Activated CD8-positive, alpha-beta T cell treated with anti-CD3 and anti-CD28 coated beads, Interleukin-2, amount 10 ng/mL, durations not matched to agents 7 days and 5 days (primary cell): Measurements from ENCODE around the gene CCDC146. TPM values are rescaled to one million over a fixed set of nuclear protein-coding genes. Genes with fewer than 3 reads are reported as not detected.
"Not testable (repeated sequence)": the region's sequence is repeated elsewhere in the genome, so short reads cannot be mapped to it uniquely, and the experiment has no call there.

Experiments used
- ATAC-seq: fragments of 150-1000 bp; cut with Tn5 transposase; one replicate; pipeline ENCODE4 v1.10.0; 2021; ENCODE audit warnings: moderate library complexity
- CTCF ChIA-PET: fragments of 350-600 bp; sonication (Branson Sonifier 250); formaldehyde crosslinking; loops from one replicate; lab custom pipeline; 2021; ENCODE audit warnings: antibody characterized with exemption; lab: Charles Lee
- POLR2A ChIA-PET: fragments of 350-600 bp; sonication (Branson Sonifier 250); formaldehyde crosslinking; loops from one replicate; lab custom pipeline; 2021; ENCODE audit warnings: antibody characterized with exemption; lab: Charles Lee
- DNase-seq: peaks from one replicate; pipeline ENCODE4 v3.0.0-alpha.2; 2020
- H3K27ac Mint-ChIP-seq: one replicate; pipeline ENCODE4 v1.8.0; 2021; ENCODE audit warnings: mild to moderate bottlenecking, mixed read lengths
- H3K27me3 Mint-ChIP-seq: one replicate; pipeline ENCODE4 v1.8.0; 2021; ENCODE audit warnings: low read depth, mixed read lengths
- H3K36me3 Mint-ChIP-seq: one replicate; pipeline ENCODE4 v1.8.0; 2021; ENCODE audit warnings: low read depth, mixed read lengths
- H3K4me1 Mint-ChIP-seq: one replicate; pipeline ENCODE4 v1.8.0; 2021; ENCODE audit warnings: low read depth, mixed read lengths
- H3K4me3 Mint-ChIP-seq: one replicate; pipeline ENCODE4 v1.8.0; 2021; ENCODE audit warnings: mild to moderate bottlenecking, mixed read lengths
- H3K9me3 Mint-ChIP-seq: one replicate; pipeline ENCODE4 v1.8.0; 2022; ENCODE audit warnings: mixed read lengths; ENCODE audit not compliant: insufficient read depth
- total RNA-seq, 2 experiments: library from RNA; stranded (reverse); gene quantifications; one replicate each; pipeline ENCODE4 v1.2.3, GENCODE V29; 2021

Gene CCDC146
- total RNA-seq, 2 experiments from 2014 or later: 10.7 to 12.9 TPM

- Mint-ChIP-seq H3K36me3 (no peaks in the 10 kb centered on the region), H3K27me3 (no peaks in the 10 kb centered on the region), H3K4me1 (no peaks in the 10 kb centered on the region), H3K4me3 (no peak overlapping the region), H3K27ac (no peak overlapping the region), H3K9me3 (no peaks in the 10 kb centered on the region)
- CTCF ChIA-PET: interaction anchor here (0.6 to 2.4 kb wide), 2 partner anchors 10 to 79 kb away, joined by 3 to 11 read pairs; no protein-coding TSS in a partner anchor
- POLR2A ChIA-PET: no interaction called here
- no peak for ATAC-seq
- DNase-seq: no peak
These were observed 130.7 kb downstream of the CCDC146 start for GRCh38 chr7:77253151-77253550.

- CTCF ChIA-PET: interaction anchor here (0.6 to 1.4 kb wide), 6 partner anchors 9 to 81 kb away, joined by 3 to 4 read pairs (median 3); no protein-coding TSS in a partner anchor
- Mint-ChIP-seq H3K4me1 (no peaks in the 10 kb centered on the region), H3K9me3 (no peaks in the 10 kb centered on the region), H3K36me3 (no peaks in the 10 kb centered on the region), H3K27me3 (no peaks in the 10 kb centered on the region), H3K4me3 (no peak overlapping the region), H3K27ac (no peak overlapping the region)
- DNase-seq: no peak
- ATAC-seq: no peak
- POLR2A ChIA-PET: no interaction called here
These were observed 132.0 kb downstream of the CCDC146 start for GRCh38 chr7:77254429-77254828.

GRCh38 chr7:77254915-77255314, 132.5 kb downstream of the CCDC146 start:
- H3K27me3 Mint-ChIP-seq: no peaks in the 10 kb centered on the region
- no peaks in the 10 kb centered on the region for H3K36me3 Mint-ChIP-seq
- DNase-seq: no peak
- H3K9me3 Mint-ChIP-seq: no peaks in the 10 kb centered on the region
- no peaks in the 10 kb centered on the region for H3K4me1 Mint-ChIP-seq
- no peak overlapping the region for H3K27ac Mint-ChIP-seq
- ATAC-seq: no peak
- ChIA-PET CTCF (interaction anchor here (1.1 to 1.7 kb wide), 6 partner anchors 8 to 81 kb away, joined by 3 to 13 read pairs (median 4); no protein-coding TSS in a partner anchor), POLR2A (no interaction called here)
- no peak overlapping the region for H3K4me3 Mint-ChIP-seq

- Mint-ChIP-seq H3K4me1 (no peaks in the 10 kb centered on the region), H3K9me3 (no peaks in the 10 kb centered on the region), H3K27ac (no peak overlapping the region), H3K4me3 (no peak overlapping the region), H3K27me3 (no peaks in the 10 kb centered on the region), H3K36me3 (no peaks in the 10 kb centered on the region)
- ChIA-PET POLR2A (no interaction called here), CTCF (interaction anchor here (0.9 to 2.0 kb wide), 4 partner anchors 11 to 136 kb away, joined by 3 to 13 read pairs (median 4); partner anchors contain the start of gene CCDC146)
- DNase-seq (no peak), ATAC-seq (no peak)
These were observed 135.6 kb downstream of the CCDC146 start for GRCh38 chr7:77258014-77258413.

- ChIA-PET CTCF (interaction anchor here (0.9 to 2.0 kb wide), 3 partner anchors 11 to 136 kb away, joined by 3 to 13 read pairs (median 4); partner anchors contain the start of gene CCDC146), POLR2A (no interaction called here)
- Mint-ChIP-seq H3K27me3 (no peaks in the 10 kb centered on the region), H3K9me3 (no peaks in the 10 kb centered on the region), H3K27ac (no peak overlapping the region), H3K4me3 (no peak overlapping the region), H3K36me3 (no peaks in the 10 kb centered on the region), H3K4me1 (no peaks in the 10 kb centered on the region)
- DNase-seq (no peak), ATAC-seq (no peak)
These were observed 136.2 kb downstream of the CCDC146 start for GRCh38 chr7:77258593-77258992.

- Mint-ChIP-seq H3K4me3 (no peak overlapping the region), H3K36me3 (no peaks in the 10 kb centered on the region), H3K27me3 (no peaks in the 10 kb centered on the region), H3K27ac (no peak overlapping the region), H3K9me3 (no peaks in the 10 kb centered on the region), H3K4me1 (peaks cover 7% of the 10 kb centered on the region)
- ATAC-seq: no peak
- ChIA-PET CTCF (interaction anchor here (1.8 kb wide), 1 partner anchor 70 kb away, joined by 5 read pairs; no protein-coding TSS in a partner anchor), POLR2A (no interaction called here)
- DNase-seq: no peak
These were observed 139.9 kb downstream of the CCDC146 start for GRCh38 chr7:77262316-77262715.

- H3K9me3 Mint-ChIP-seq: no peaks in the 10 kb centered on the region
- H3K36me3 Mint-ChIP-seq: no peaks in the 10 kb centered on the region
- H3K27me3 Mint-ChIP-seq: no peaks in the 10 kb centered on the region
- DNase-seq (no peak), ATAC-seq (no peak)
- H3K4me3 Mint-ChIP-seq: no peak overlapping the region
- CTCF ChIA-PET: interaction anchor here (0.6 to 1.4 kb wide), 2 partner anchors 18 to 57 kb away, joined by 3 to 6 read pairs; no protein-coding TSS in a partner anchor
- H3K27ac Mint-ChIP-seq: no peak overlapping the region
- H3K4me1 Mint-ChIP-seq: peaks cover 9% of the 10 kb centered on the region
- POLR2A ChIA-PET: no interaction called here
These were observed 143.3 kb downstream of the CCDC146 start for GRCh38 chr7:77265666-77266065.

GRCh38 chr7:77266291-77266794, 143.9 kb downstream of the CCDC146 start:
- no peaks in the 10 kb centered on the region for H3K27me3 Mint-ChIP-seq
- H3K4me3 Mint-ChIP-seq: no peak overlapping the region
- ATAC-seq (peak; percentile 39), DNase-seq (no peak)
- H3K4me1 Mint-ChIP-seq: peaks cover 9% of the 10 kb centered on the region
- H3K9me3 Mint-ChIP-seq: no peaks in the 10 kb centered on the region
- ChIA-PET CTCF (interaction anchor here (0.6 to 1.4 kb wide), 3 partner anchors 19 to 65 kb away, joined by 3 to 6 read pairs (median 5); no protein-coding TSS in a partner anchor), POLR2A (no interaction called here)
- no peak overlapping the region for H3K27ac Mint-ChIP-seq
- H3K36me3 Mint-ChIP-seq: no peaks in the 10 kb centered on the region

GRCh38 chr7:77269360-77270093, 147.1 kb downstream of the CCDC146 start:
- ATAC-seq (no peak), DNase-seq (no peak)
- no peaks in the 10 kb centered on the region for H3K9me3 Mint-ChIP-seq
- peaks cover 3% of the 10 kb centered on the region for H3K36me3 Mint-ChIP-seq
- POLR2A ChIA-PET: no interaction called here
- CTCF ChIA-PET: interaction anchor here (1.3 to 1.4 kb wide), 2 partner anchors 15 to 62 kb away, joined by 3 to 4 read pairs; no protein-coding TSS in a partner anchor
- H3K27me3 Mint-ChIP-seq: no peaks in the 10 kb centered on the region
- H3K27ac Mint-ChIP-seq: no peak overlapping the region
- H3K4me3 Mint-ChIP-seq: no peak overlapping the region
- H3K4me1 Mint-ChIP-seq: peaks cover 9% of the 10 kb centered on the region

- Mint-ChIP-seq H3K4me1 (peaks cover 9% of the 10 kb centered on the region), H3K4me3 (no peak overlapping the region), H3K36me3 (peaks cover 5% of the 10 kb centered on the region), H3K27me3 (no peaks in the 10 kb centered on the region), H3K27ac (no peak overlapping the region), H3K9me3 (no peaks in the 10 kb centered on the region)
- no peak for ATAC-seq
- ChIA-PET CTCF (interaction anchor here (1.2 to 1.4 kb wide), 3 partner anchors 16 to 62 kb away, joined by 3 to 5 read pairs (median 4); no protein-coding TSS in a partner anchor), POLR2A (no interaction called here)
- DNase-seq: no peak
These were observed 147.7 kb downstream of the CCDC146 start for GRCh38 chr7:77270094-77270480.

- POLR2A ChIA-PET: no interaction called here
- CTCF ChIA-PET: no interaction called here
- Mint-ChIP-seq H3K27me3 (no peaks in the 10 kb centered on the region), H3K4me1 (peaks cover 9% of the 10 kb centered on the region), H3K9me3 (no peaks in the 10 kb centered on the region), H3K36me3 (peaks cover 10% of the 10 kb centered on the region), H3K27ac (no peak overlapping the region), H3K4me3 (no peak overlapping the region)
- DNase-seq: no peak
- ATAC-seq: no peak
These were observed 149.4 kb downstream of the CCDC146 start for GRCh38 chr7:77271766-77272165.

- ATAC-seq, CTCF ChIA-PET, H3K9me3 Mint-ChIP-seq, H3K4me3 Mint-ChIP-seq, H3K27ac Mint-ChIP-seq, POLR2A ChIA-PET, H3K27me3 Mint-ChIP-seq, H3K4me1 Mint-ChIP-seq, DNase-seq: not testable (repeated sequence)
- H3K36me3 Mint-ChIP-seq: peaks cover 12% of the 10 kb centered on the region
These were observed 153.2 kb downstream of the CCDC146 start for GRCh38 chr7:77275663-77276062.
